ENCODE results near the gene CMTM6.
A peak's percentile ranks its signal among the peaks of the same experiment; 100 is the strongest.
"Not testable (repeated sequence)": the region's sequence is repeated elsewhere in the genome, so short reads cannot be mapped to it uniquely, and the experiment has no call there.

Gene CMTM6

DNA sequence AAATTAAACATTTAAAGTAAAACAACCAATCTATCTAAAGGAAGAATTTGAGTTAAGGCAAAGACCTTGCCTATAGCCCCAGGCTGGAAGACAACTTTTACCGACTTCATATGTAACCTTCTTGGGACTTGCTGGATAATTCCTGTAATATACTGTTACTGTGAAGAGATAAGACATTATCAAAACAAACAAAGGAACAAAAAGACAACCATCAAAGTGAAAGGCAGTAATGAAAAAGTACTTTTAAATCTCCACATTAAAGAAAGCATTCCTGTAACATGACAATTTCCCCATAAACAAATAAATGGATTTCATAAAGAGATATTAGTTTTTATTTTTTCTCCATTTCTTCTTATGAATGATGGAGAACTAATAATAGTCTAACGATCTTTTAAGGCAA, 2.4 kb downstream of the CMTM6 start:
- no peak for DNase-seq (ENCODE audit: low spot score)
- FAIRE-seq = no peak

DNA sequence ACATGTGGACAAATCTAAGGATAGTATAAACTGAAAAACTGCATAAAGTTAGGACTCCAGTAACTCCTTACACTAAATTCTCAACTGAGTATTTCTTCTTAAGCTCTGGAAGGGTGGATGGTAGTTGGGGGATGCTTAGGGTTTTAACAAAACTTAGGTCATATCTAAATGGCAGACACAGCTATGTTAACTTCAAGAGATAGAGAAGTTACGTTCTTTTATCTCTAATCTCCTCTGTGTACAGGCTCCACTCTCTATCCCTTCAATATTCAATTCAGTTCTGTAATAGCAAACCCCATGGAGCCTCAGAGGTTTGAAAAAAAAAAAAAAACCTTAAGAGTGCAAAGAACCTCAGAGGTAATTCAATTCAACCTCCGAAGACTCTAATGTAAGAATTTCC, 3.1 kb downstream of the CMTM6 start:
- no peak for DNase-seq (ENCODE audit: low spot score)
- no peak for FAIRE-seq

DNA sequence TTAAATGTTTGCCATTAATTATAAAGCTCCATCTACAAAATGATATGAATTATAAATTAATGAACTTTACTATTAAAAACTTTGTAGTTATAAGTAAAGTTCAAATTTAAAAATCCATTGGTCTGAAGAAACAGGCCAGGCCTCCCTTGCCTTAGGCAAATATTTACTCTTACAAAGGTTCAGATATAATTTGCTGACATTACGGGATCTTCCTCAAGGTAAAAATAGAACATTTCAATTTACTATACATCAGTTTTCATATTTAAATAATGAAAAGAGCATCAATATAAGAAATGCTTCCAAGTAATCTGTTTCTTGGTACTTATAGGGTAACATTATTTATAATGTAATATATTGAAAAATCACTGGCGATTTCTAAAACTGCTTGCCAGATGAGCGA, 3.7 kb downstream of the CMTM6 start:
- FAIRE-seq (no peak), DNase-seq (ENCODE audit: low spot score) (no peak)

- DNase-seq (ENCODE audit: low spot score) = no peak
These were observed 4.4 kb downstream of the CMTM6 start for GRCh38 chr3:32498252-32498651.

GRCh38 chr3:32495609-32496008, 7.0 kb downstream of the CMTM6 start:
- no peak for FAIRE-seq
- DNase-seq (ENCODE audit: low spot score) = no peak

More at GRCh38 chr3:32498252-32498651, 4.4 kb downstream of the CMTM6 start:
- no peak for FAIRE-seq

DNA sequence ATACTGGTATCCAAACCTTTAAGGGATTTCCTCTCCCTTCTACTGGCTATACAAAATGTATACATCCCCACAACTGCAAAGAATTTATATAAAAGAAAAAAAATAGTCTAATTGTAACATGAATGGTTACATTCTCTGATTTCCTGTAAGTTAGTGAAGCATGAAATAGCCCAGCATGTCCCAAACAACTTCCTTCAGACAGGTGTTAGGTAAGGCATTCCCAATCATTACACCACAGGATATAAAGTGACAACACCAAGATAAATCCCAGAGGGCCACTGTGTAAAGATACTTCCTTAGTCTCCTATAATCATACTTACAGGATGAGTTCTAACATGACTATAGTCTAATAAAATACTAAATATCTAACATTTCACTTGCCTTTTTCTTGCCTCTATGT, 7.6 kb downstream of the CMTM6 start:
- FAIRE-seq (no peak), DNase-seq (ENCODE audit: low spot score) (no peak)

GRCh38 chr3:32493437-32494414, 8.9 kb downstream of the CMTM6 start:
- DNase-seq (ENCODE audit: low spot score) (no peak), FAIRE-seq (no peak)

DNA sequence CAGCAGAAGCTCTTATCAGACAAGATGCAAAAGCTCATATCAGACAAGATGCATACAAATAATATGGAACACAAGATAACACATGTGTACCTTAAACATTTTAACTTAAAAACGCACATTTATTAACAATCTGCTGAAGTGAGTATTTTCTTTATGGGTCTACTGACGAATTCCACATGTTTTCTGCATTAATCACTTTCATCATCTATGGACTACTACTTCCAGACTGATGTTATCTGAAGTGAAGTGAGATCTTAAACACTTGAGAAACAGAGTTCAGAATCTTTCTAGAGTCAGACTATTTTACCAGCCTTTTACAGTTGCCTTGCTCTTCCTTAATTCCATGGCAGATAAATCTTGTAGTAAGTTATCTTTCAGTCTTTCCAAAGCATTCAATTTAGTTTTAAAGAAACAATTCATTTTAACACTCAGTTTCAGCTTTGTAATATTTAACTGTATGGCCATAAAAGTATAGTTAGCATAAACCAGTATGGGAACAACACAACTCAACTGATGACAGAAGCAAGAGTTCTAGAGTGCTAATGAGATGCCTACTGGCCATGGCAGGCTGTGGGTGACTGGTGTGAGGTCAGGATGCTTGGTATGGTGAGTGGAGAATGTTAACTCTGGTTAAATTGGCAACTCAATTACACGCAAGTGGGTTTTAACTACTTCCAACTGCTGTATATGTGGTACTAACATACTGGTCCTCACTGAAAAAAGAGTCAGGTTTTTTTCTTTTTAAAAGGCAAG, 9.8 kb downstream of the CMTM6 start:
- FAIRE-seq (no peak), DNase-seq (ENCODE audit: low spot score) (no peak)

DNA sequence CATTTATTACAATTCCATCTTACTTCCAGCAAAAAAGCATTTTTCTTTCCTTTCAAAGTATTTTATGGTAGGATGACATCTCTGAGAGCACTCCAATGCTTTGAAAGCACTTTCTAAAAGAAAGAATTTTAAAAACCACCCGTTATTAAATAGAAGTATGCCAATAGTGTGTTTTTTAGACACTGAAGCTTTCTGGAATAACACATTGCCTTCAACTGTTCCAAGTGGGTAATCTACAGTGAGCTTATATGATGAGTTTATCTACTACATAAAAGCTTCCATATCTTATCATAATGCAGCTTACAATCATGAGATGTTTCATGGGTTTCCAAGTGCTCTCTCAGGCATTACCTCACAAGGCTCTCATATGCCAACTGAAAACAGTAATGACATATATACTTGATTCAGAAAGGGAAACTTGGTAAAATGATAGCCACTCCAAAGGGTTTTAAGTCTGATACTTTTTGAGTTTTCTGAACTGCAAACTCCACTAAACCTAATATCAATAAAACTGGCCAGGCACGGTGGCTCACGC, 14.1 kb downstream of the CMTM6 start:
- no peak for DNase-seq (ENCODE audit: low spot score)
- FAIRE-seq = no peak

- FAIRE-seq (no peak), DNase-seq (ENCODE audit: low spot score) (no peak)
These were observed 14.7 kb downstream of the CMTM6 start for GRCh38 chr3:32487781-32488473.

DNA sequence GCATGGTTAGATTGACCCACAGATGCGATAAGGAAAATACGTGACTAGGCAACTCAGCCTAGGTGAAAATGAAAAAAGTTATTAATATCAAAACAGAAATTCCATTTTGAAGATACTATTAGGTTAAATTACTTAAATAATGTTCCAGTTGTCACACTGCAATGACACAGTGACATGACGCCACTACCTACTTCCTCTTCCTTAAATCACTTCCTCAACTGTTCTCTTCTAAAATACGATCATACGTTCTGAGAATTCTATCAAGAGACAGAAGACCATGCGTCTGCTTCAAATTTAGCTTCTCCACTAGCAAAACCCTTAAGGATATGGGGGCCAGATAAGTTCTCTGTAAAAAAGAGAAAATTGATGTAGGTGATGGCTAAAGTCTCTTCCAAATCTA, 18.2 kb downstream of the CMTM6 start:
- DNase-seq (ENCODE audit: low spot score) (no peak), FAIRE-seq (no peak)

GRCh38 chr3:32483772-32484171, 18.9 kb downstream of the CMTM6 start:
- no peak for DNase-seq (ENCODE audit: low spot score)
- no peak for FAIRE-seq

GRCh38 chr3:32482693-32483092, 20.0 kb downstream of the CMTM6 start:
- DNase-seq (ENCODE audit: low spot score) (no peak), FAIRE-seq (no peak)

DNA sequence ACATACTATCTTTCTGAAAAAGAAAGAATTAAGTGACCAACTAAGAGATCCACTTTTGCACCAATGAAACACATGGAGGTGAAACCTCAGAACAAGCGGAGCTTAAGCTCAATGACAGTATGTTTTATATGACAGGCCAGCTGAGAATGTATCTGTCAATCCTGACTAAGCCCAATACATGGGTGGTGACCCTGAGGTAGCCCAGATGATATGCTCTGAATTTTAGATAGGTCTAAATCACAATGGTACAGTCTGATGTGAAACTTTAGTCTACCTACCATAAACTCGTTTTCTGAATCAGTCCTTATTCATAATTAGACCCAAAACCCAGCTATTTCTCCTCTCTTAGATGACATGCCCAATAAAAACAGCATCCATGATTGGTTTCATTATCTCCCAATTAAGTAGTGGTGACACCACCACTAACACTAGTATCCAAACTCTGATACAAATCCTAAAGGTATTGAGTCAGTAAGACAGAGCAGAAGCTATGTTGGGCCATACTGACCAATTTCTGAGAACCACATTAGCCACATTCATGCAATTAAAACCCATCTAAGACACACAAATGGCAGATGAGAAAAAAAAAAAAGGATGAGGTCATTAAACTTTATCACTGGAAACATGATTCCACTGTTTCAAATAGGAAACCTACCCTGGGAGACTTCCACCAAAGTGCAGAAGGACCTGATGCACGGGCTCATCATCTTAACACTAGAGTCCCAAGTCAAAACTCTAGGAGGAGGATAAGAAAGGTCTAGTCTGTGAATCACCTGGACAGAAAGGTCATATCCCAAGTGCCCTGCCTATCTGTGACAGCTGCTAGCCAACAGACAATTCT, 20.6 kb downstream of the CMTM6 start:
- no peak for FAIRE-seq
- no peak for DNase-seq (ENCODE audit: low spot score)

- no peak for FAIRE-seq
- no peak for DNase-seq (ENCODE audit: low spot score)
These were observed 22.0 kb downstream of the CMTM6 start for GRCh38 chr3:32480604-32481003.

GRCh38 chr3:32474201-32474600, 28.5 kb downstream of the CMTM6 start:
- no peak for DNase-seq (ENCODE audit: low spot score)
- no peak for FAIRE-seq

- not testable (repeated sequence) for FAIRE-seq
These were observed 30.5 kb downstream of the CMTM6 start for GRCh38 chr3:32472151-32472550.

DNA sequence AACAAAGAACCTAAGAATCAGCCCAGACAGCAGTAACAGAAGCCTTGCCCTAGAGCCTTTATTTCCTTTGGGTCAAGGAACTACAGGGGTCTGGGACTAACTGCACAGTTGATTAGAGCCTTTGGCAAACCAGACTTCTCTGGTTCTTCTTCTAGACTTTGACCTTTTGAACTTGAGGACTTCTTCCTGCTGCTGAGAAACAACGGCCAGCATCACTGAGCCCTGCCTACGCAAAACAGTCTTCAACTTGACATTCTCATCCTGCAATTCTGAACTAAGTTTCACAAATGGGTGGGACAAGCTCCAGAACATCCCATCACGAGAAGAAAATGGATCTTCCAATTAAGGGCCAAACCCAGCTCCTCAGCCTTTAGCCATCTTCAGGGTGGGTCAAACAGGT, 31.4 kb downstream of the CMTM6 start:
- FAIRE-seq (no peak), DNase-seq (ENCODE audit: low spot score) (no peak)

More at GRCh38 chr3:32472151-32472550, 30.5 kb downstream of the CMTM6 start:
- not testable (repeated sequence) for DNase-seq (ENCODE audit: low spot score)

DNA sequence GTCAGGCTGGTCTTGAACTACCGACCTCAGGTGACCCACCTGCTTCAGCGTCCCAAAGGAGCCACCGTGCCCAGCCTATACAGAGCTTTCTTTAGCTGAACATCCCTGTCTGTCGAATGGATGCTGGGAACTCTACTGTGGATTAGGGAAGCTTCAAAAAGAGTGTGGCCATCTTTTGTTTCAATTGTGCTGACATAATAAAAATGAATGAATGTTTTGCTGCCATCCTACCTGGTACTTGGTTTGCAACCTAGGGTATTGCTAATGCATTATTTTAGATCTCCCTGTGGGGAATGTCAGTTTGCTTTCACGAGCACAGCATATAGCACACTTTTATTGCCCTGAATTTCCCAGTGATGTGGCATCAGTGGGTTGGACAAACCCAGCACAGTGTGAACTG, 32.3 kb downstream of the CMTM6 start:
- peak; percentile 27 for FAIRE-seq

DNA sequence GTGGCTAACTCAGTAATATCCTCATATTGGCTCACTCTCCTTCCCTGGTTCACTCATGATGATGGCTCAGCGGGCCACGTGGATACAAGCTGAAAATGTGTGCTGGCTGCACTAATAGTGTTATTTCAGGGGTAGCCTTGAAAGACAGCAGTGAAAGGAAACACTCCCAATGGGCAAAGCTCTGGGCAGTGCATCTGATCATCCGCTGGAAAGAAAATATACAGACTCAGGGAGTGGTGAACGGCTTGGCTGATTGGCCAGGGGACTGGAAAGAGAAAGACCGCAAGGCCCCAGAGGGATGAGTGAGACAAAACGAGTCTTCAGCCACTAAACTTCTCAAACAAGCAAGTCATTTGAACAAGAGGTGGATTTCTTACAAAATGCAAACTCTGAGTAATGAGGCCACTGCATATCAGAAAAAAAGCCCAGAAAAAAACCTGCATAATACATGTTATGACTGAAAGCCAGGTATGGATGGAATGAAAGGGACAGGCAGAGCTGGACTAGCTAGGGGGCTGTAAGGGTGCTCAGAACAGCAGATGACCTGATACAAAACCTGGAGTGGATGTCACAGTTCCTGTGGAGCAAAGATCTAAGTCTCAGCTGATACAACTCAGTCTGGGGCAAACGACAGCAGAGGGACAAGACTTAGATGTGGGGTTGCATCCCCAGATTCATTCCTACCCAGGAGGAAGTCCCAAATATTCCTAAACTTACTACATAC, 33.3 kb downstream of the CMTM6 start:
- peak; percentile 49 for DNase-seq (ENCODE audit: low spot score)

More for the DNA sequence above, 32.3 kb downstream of the CMTM6 start:
- no peak for DNase-seq (ENCODE audit: low spot score)

More for the DNA sequence above, 33.3 kb downstream of the CMTM6 start:
- no peak for FAIRE-seq
